ENCODE data around the gene RAMAC.
"Not testable (repeated sequence)": the region's sequence is repeated elsewhere in the genome, so short reads cannot be mapped to it uniquely, and the experiment has no call there.

DNA sequence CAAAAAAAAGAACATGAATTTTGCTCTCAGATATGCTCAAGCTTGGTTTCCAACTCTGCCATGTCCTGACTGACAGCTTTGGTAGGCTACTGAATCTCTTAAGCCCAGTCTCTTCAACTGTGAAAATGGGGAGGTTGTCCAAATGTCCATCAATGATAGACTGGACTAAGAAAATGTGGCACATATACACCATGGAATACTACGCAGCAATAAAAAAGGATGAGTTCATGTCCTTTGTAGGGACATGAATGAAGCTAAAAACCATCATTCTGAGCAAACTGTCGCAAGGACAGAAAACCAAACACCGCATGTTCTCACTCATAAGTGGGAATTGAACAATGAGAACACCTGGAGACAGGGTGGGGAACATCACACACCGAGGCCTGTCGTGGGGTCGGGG lies 46.3 kb upstream of the RAMAC start:
- not testable (repeated sequence) for TF ChIP-seq EZH2 (IDR thresholded peaks at IDR 0.05; ENCODE audit: borderline replicate concordance, low read depth, low read length, severe bottlenecking)
- TF ChIP-seq, protein P1, sequence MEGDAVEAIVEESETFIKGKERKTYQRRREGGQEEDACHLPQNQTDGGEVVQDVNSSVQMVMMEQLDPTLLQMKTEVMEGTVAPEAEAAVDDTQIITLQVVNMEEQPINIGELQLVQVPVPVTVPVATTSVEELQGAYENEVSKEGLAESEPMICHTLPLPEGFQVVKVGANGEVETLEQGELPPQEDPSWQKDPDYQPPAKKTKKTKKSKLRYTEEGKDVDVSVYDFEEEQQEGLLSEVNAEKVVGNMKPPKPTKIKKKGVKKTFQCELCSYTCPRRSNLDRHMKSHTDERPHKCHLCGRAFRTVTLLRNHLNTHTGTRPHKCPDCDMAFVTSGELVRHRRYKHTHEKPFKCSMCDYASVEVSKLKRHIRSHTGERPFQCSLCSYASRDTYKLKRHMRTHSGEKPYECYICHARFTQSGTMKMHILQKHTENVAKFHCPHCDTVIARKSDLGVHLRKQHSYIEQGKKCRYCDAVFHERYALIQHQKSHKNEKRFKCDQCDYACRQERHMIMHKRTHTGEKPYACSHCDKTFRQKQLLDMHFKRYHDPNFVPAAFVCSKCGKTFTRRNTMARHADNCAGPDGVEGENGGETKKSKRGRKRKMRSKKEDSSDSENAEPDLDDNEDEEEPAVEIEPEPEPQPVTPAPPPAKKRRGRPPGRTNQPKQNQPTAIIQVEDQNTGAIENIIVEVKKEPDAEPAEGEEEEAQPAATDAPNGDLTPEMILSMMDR (IDR thresholded peaks at IDR 0.05; ENCODE audit: borderline replicate concordance, extremely low read depth, low read length, poor library complexity, severe bottlenecking) = not testable (repeated sequence)

Data from DND-41 (cell line).